H9 (cell line): ENCODE measurements around the gene ATF5. TPM values are rescaled to one million over a fixed set of nuclear protein-coding genes. Genes with fewer than 3 reads are reported as not detected.
"Not testable (repeated sequence)": the region's sequence is repeated elsewhere in the genome, so short reads cannot be mapped to it uniquely, and the experiment has no call there.

Source experiments
- DNase-seq: peaks from one replicate; pipeline ENCODE4 v3.0.0-alpha.2; 2017
- H2AFZ ChIP-seq: one replicate; pipeline ENCODE4 v1.6.1; 2013; ENCODE audit warnings: mild to moderate bottlenecking, low read length, control low read depth, moderate library complexity
- H2AK5ac ChIP-seq: 2 replicates; pipeline ENCODE4 v1.6.1; 2013; ENCODE audit warnings: low read length, control low read depth, mixed read lengths; ENCODE audit not compliant: insufficient read length
- H2BK120ac ChIP-seq: one replicate; pipeline ENCODE4 v1.6.1; 2013; ENCODE audit warnings: low read depth, mild to moderate bottlenecking, low read length, control low read depth, inconsistent platforms; ENCODE audit not compliant: poor library complexity, severe bottlenecking
- H2BK12ac ChIP-seq: 2 replicates; pipeline ENCODE4 v1.6.1; 2013; ENCODE audit warnings: low read length, control low read depth, mixed read lengths, low read depth; ENCODE audit not compliant: insufficient read length
- H2BK15ac ChIP-seq: 2 replicates; pipeline ENCODE4 v1.6.1; 2013; ENCODE audit warnings: low read depth, low read length, control low read depth
- H2BK20ac ChIP-seq: one replicate; pipeline ENCODE4 v1.6.1; 2013; ENCODE audit warnings: low read depth, mild to moderate bottlenecking, low read length, control low read depth, inconsistent platforms; ENCODE audit not compliant: poor library complexity, severe bottlenecking
- H2BK5ac ChIP-seq: 2 replicates; pipeline ENCODE4 v1.6.1; 2013; ENCODE audit warnings: low read length, control low read depth, mixed read lengths; ENCODE audit not compliant: insufficient read length
- H3K14ac ChIP-seq: 2 replicates; pipeline ENCODE4 v1.6.1; 2013; ENCODE audit warnings: low read length, control low read depth; ENCODE audit not compliant: insufficient read depth
- H3K18ac ChIP-seq: 2 replicates; pipeline ENCODE4 v1.6.1; 2013; ENCODE audit warnings: low read depth, mild to moderate bottlenecking, mixed read lengths, low read length, control low read depth; ENCODE audit not compliant: insufficient read length
- H3K23ac ChIP-seq: 2 replicates; pipeline ENCODE4 v1.6.1; 2013; ENCODE audit warnings: low read length, control low read depth, mixed read lengths, low read depth; ENCODE audit not compliant: insufficient read length
- H3K23me2 ChIP-seq: 2 replicates; pipeline ENCODE4 v1.6.1; 2013; ENCODE audit warnings: low read depth, mild to moderate bottlenecking, mixed read lengths, low read length, control low read depth; ENCODE audit not compliant: insufficient read length, poor library complexity, severe bottlenecking
- H3K27ac ChIP-seq: 2 replicates; pipeline ENCODE4 v1.5.1; 2013; ENCODE audit warnings: low read length, control low read depth, mixed read lengths, low read depth; ENCODE audit not compliant: insufficient read length
- H3K27me3 ChIP-seq: 2 replicates; pipeline ENCODE4 v1.6.1; 2013; ENCODE audit warnings: low read length, control low read depth, inconsistent platforms; ENCODE audit not compliant: insufficient read depth
- H3K4ac ChIP-seq: 2 replicates; pipeline ENCODE4 v1.6.1; 2013; ENCODE audit warnings: low read depth, mild to moderate bottlenecking, control low read depth, inconsistent platforms, low read length, moderate library complexity
- H3K4me1 ChIP-seq: 2 replicates; pipeline ENCODE4 v1.6.1; 2013; ENCODE audit warnings: low read length, control low read depth, inconsistent platforms; ENCODE audit not compliant: insufficient read depth
- H3K4me2 ChIP-seq: 2 replicates; pipeline ENCODE4 v1.6.1; 2013; ENCODE audit warnings: low read length, control low read depth, mixed read lengths; ENCODE audit not compliant: insufficient read length, insufficient read depth
- H3K56ac ChIP-seq: 2 replicates; pipeline ENCODE4 v1.6.1; 2013; ENCODE audit warnings: low read depth, mild to moderate bottlenecking, mixed read lengths, low read length, control low read depth; ENCODE audit not compliant: insufficient read length
- H3K79me1 ChIP-seq: 2 replicates; pipeline ENCODE4 v1.6.1; 2013; ENCODE audit warnings: low read depth, mild to moderate bottlenecking, moderate library complexity, low read length, control low read depth, inconsistent platforms; ENCODE audit not compliant: insufficient read depth, poor library complexity, severe bottlenecking
- H3K79me2 ChIP-seq: 2 replicates; pipeline ENCODE4 v1.6.1; 2013; ENCODE audit warnings: low read length, control low read depth, inconsistent platforms; ENCODE audit not compliant: insufficient read depth
- H3K9ac ChIP-seq: 2 replicates; pipeline ENCODE4 v1.6.1; 2013; ENCODE audit warnings: low read length, control low read depth, mixed read lengths; ENCODE audit not compliant: insufficient read length; ENCODE audit errors: extremely low read depth
- H3K9me3 ChIP-seq: one replicate; pipeline ENCODE4 v1.6.1; 2013; ENCODE audit warnings: low read depth, low read length, inconsistent platforms; ENCODE audit not compliant: control insufficient read depth
- H3T11ph ChIP-seq: one replicate; pipeline ENCODE4 v1.6.1; 2013; ENCODE audit warnings: mild to moderate bottlenecking, low read length, control low read depth, inconsistent platforms
- H4K20me1 ChIP-seq: one replicate; pipeline ENCODE4 v1.6.1; 2013; ENCODE audit not compliant: control insufficient read depth, insufficient read length, insufficient read depth
- H4K5ac ChIP-seq: 2 replicates; pipeline ENCODE4 v1.6.1; 2013; ENCODE audit warnings: low read depth, mild to moderate bottlenecking, mixed read lengths, low read length, control low read depth; ENCODE audit not compliant: insufficient read length
- H4K8ac ChIP-seq: replicated peaks from 2 replicates; pipeline ENCODE4 v1.6.1; 2013; ENCODE audit warnings: low read length, control low read depth, mixed read lengths, low read depth; ENCODE audit not compliant: insufficient read length
- H4K91ac ChIP-seq: 2 replicates; pipeline ENCODE4 v1.6.1; 2013; ENCODE audit warnings: low read depth, mild to moderate bottlenecking, moderate library complexity, mixed read lengths, low read length, control low read depth; ENCODE audit not compliant: insufficient read length
- H3K27ac Mint-ChIP-seq, 3 experiments: 2 replicates in 2 of 3; 3 replicates in 1 of 3; pipeline ENCODE4 v1.8.0; 2020 to 2021; ENCODE audit warnings: mixed read lengths in 3 of 3, mild to moderate bottlenecking in 1 of 3, moderate library complexity in 1 of 3
- H3K27me3 Mint-ChIP-seq: 2 replicates; pipeline ENCODE4 v1.8.0; 2021; ENCODE audit warnings: low read depth, mild to moderate bottlenecking, moderate library complexity, mixed read lengths
- H3K36me3 Mint-ChIP-seq, 3 experiments: 2 replicates in 2 of 3; 3 replicates in 1 of 3; pipeline ENCODE4 v1.8.0; 2020 to 2021; ENCODE audit warnings: low read depth in 3 of 3, mixed read lengths in 3 of 3; ENCODE audit not compliant: insufficient read depth in 1 of 3
- H3K4me1 Mint-ChIP-seq, 2 experiments: 2 replicates each; pipeline ENCODE4 v1.8.0; 2020; ENCODE audit warnings: mixed read lengths in 2 of 2
- H3K4me3 Mint-ChIP-seq, 2 experiments: 2 replicates in 1 of 2; 3 replicates in 1 of 2; pipeline ENCODE4 v1.8.0; 2020 to 2021; ENCODE audit warnings: mild to moderate bottlenecking in 2 of 2, mixed read lengths in 2 of 2, moderate library complexity in 1 of 2
- H3K9me3 Mint-ChIP-seq, 2 experiments: 2 replicates in 1 of 2; 3 replicates in 1 of 2; pipeline ENCODE4 v1.8.0; 2020; ENCODE audit warnings: mild to moderate bottlenecking in 2 of 2, mixed read lengths in 2 of 2, moderate library complexity in 1 of 2
- WGBS: extraction: QIAGEN DNeasy Blood & Tissue Kit; methylation state at CpG from one replicate; pipeline ENCODE4 v1.1.7; 2013; ENCODE audit warnings: missing lambda C conversion rate, low lambda C conversion rate, mixed read lengths; ENCODE audit not compliant: insufficient read length; ENCODE audit errors: extremely low coverage; 5-methylcytosine and 5-hydroxymethylcytosine counted together
- total RNA-seq: library from RNA; stranded (reverse); gene quantifications from 2 replicates; pipeline ENCODE4 v1.2.1, GENCODE V29; 2021

The ATF5 gene
- total RNA-seq, 1 experiment from 2014 or later = 18.5 TPM

DNA sequence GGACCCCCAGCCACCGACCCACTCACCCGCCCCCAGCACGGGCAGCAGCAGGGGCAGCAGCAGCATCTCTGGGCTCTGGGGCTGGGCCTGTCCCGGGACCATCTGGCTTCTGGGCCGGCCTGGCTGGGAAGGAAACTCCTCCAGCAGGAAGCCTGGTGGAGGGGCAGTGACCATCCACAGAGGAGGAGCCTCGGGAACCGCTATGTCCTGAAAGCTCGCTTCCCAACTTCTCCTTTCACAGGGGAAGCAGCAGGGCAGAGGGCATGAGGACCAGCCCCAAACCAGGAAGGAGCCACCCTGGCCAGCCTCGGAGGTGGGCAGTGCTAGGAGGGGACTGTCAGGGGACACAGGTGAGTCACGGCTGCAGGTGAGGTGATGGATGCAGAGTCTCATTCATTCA lies 32.0 kb downstream of the ATF5 start, which contains the start of gene SIGLEC11:
Gene SIGLEC11, minus strand, starts transcription at position 193 of the 400 bp plus-strand sequence. Its CDS starts 91 bp downstream, at position 102.
- not testable (repeated sequence) for H3K27ac ChIP-seq, H4K91ac ChIP-seq, H2BK120ac ChIP-seq, H3T11ph ChIP-seq, H2BK20ac ChIP-seq, H2BK12ac ChIP-seq, H3K27ac Mint-ChIP-seq, H3K36me3 Mint-ChIP-seq, H2AFZ ChIP-seq, H2BK15ac ChIP-seq, H3K18ac ChIP-seq, H3K56ac ChIP-seq, H3K4ac ChIP-seq, H3K4me3 Mint-ChIP-seq, H4K20me1 ChIP-seq, H3K4me2 ChIP-seq, DNase-seq, H3K9me3 ChIP-seq, H3K27me3 Mint-ChIP-seq, H2BK5ac ChIP-seq, H3K14ac ChIP-seq, H4K5ac ChIP-seq, H3K4me1 ChIP-seq, H3K79me2 ChIP-seq, H3K23me2 ChIP-seq, H2AK5ac ChIP-seq, H3K27me3 ChIP-seq, H3K79me1 ChIP-seq, H3K9ac ChIP-seq, H3K23ac ChIP-seq, H4K8ac ChIP-seq
- peaks cover 8 to 21% of the 10 kb centered on the region in 2 experiments for H3K4me1 Mint-ChIP-seq
- H3K9me3 Mint-ChIP-seq = peaks cover 17 to 18% of the 10 kb centered on the region in 2 experiments
- no CpG with 5 or more reads among the region's 10 CpGs for WGBS
